Activated CD8-positive, alpha-beta memory T cell treated with anti-CD3 and anti-CD28 coated beads for 4 hours (primary cell): Measurements from ENCODE around the gene CLPSL2.
"Not testable (repeated sequence)": the region's sequence is repeated elsewhere in the genome, so short reads cannot be mapped to it uniquely, and the experiment has no call there.

Source experiments
- DNase-seq, 2 donors: peaks; one replicate each; pipeline ENCODE4 v3.0.0-alpha.2; 2020; ENCODE audit warnings: low read depth in 2 of 2

The CLPSL2 gene, protein sequence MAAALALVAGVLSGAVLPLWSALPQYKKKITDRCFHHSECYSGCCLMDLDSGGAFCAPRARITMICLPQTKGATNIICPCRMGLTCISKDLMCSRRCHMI

GRCh38 chr6:35776364-35777215 is at the start of gene CLPSL2:
TSS of gene CLPSL2 (plus strand) at chr6:35776598. CDS start at chr6:35776619, 21 bp downstream.
- no peak for DNase-seq

DNA sequence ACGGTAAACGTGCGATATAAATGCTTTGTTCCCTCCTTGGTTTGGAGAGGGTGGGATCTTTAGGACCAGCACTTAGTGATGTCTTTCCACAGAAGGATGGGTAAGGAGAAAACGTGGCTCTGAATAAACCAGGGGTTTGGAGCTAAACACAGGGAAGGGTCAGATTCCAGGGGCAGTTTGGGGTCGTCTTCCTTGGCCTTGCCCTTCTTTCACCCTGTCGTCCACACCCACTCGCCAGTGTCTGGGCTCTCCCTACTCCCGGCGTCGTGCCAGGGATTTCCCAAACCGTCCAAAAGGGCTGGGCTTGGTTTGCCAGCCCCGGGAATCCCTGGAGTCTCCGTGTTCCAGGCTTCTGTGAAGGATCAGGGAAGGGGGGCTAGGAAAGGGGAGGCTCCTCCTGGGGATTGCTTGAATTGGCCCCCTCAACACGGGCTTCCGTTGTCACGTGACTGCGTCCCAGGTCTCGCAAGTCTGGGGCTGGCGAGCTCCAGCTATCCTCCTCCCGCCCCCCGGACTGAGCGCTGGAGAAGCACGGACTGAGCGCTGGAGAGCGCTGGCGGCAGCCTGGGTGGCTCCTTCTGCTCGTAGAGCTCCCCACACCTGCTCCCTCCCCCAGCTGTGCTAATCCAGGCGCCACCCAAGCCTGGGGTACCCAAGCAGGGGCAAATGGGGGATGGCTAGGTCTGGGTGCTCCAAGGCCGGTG is 49.0 kb upstream of the CLPSL2 start:
- no peak for DNase-seq

DNA sequence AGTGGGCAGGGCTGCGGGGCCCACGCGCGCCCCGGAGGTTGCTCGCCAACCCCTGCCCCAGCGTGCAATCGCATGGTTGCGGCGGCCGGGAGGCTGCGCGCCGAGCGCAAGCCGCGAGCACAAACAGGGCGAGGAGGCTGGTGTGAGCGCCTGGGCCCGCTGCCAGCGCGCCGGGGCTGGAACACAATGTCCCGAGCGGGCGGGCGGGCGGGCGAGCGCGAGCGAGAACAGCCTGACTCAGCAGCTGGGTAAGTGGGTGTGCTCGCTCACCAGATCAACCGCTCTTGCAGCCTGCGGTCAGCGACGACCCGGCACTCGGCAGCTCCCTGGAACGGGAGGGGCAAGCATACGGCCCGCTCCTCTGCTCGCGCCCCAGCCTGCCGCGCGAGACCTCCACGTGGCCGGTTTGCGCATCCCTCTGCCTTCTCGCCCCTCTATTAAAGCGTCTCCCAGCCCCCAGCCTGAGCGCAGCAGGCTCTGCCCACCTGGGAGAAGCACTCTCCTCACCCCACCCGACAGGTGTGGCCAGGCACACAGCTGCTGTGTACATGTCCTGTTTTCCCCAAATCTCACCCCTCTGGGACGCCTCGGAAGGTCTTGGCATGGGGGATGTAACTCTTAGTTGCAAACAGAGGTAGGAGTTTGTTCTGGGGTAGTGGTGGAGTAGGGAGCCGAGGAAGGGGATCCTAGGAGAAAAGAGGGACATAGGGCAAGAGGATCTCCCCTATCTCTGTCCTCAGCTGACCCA is 48.3 kb upstream of the CLPSL2 start:
- DNase-seq = peak; percentile 68 to 83

DNA sequence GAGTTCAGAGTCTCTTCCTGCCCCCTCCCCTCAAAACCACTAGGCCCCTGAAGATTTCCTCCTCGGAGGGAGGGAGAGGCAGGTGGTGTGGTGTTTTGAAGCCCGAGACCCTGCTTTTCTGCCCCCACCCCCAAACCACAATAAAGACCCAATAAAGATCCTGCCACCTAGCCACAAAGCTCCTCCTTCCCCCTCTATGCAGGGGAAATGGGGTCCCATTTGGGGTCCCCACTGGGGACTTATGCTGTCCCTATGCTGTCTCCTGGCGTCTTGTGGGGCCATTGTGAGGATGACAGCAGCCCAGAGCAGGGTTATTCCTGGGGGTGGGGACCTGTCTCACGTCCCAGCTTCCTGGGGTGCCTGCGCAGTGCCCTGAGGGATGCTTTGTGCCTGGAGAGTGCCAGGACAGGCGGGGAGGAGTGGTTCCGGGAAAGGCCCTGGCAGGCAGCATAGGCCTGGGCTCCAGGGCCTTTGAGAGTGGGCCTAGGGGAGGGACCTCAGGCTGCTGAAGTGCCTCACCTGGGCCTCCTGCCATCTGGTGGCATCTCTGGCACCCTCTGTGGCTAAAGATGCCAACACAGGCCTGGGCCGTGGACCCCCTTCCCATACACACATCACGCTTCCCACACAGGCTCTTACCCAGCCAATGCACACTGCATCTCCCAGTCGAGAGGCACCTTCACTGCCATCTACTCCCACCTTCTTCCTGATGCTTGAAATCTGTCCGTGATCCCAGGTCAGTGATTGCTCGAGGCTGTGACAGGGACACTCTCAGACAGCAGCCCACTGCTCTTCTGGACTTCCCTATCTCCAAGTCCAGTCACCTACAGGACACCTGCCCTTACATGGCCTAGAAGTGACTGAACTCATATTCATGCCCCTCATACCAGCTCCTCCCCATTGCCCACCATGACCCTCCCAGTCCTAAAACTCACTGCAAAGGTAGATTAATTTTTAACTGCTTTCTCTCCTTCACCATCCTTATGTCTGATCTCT is 47.4 kb upstream of the CLPSL2 start:
- no peak for DNase-seq

- no peak for DNase-seq
These were observed 46.7 kb upstream of the CLPSL2 start for GRCh38 chr6:35729722-35730121.

- no peak for DNase-seq
These were observed 45.5 kb upstream of the CLPSL2 start for GRCh38 chr6:35730745-35731413.

GRCh38 chr6:35731414-35731735 is 45.0 kb upstream of the CLPSL2 start:
- peak; percentile 85 to 90 for DNase-seq

GRCh38 chr6:35731736-35732532 is 44.5 kb upstream of the CLPSL2 start:
- DNase-seq = peak; percentile 86 to 89

GRCh38 chr6:35733633-35734032 is 42.8 kb upstream of the CLPSL2 start:
- DNase-seq = no peak

DNA sequence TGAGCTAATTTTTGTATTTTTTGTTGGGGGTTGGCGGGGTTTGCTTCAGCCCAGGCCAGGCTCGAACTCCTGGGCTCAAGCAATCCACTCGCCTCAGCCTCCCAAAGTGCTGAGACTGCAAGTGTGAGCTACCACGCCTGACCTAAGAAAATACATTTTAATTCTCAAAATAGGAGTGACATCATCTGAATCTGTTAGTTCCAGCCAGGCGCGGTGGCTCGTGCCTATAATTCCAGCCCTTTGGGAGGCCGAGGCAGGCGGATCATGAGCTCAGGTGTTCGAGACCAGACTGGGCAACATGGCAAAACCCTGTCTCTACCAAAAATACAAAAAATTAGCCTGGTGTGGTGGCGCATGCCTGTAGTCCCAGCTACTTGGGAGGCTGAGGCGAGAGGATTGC is 42.1 kb upstream of the CLPSL2 start:
- DNase-seq = not testable (repeated sequence)

GRCh38 chr6:35735452-35735851 is 40.9 kb upstream of the CLPSL2 start:
- DNase-seq = no peak

GRCh38 chr6:35736253-35736894 is 40.0 kb upstream of the CLPSL2 start:
- peak; percentile 69 to 78 for DNase-seq

- DNase-seq = no peak
These were observed 39.4 kb upstream of the CLPSL2 start, which contains the start of gene ARMC12 for GRCh38 chr6:35736982-35737412. TSS of gene ARMC12 (plus strand) at chr6:35737032. CDS start at chr6:35737109, 77 bp downstream.

DNA sequence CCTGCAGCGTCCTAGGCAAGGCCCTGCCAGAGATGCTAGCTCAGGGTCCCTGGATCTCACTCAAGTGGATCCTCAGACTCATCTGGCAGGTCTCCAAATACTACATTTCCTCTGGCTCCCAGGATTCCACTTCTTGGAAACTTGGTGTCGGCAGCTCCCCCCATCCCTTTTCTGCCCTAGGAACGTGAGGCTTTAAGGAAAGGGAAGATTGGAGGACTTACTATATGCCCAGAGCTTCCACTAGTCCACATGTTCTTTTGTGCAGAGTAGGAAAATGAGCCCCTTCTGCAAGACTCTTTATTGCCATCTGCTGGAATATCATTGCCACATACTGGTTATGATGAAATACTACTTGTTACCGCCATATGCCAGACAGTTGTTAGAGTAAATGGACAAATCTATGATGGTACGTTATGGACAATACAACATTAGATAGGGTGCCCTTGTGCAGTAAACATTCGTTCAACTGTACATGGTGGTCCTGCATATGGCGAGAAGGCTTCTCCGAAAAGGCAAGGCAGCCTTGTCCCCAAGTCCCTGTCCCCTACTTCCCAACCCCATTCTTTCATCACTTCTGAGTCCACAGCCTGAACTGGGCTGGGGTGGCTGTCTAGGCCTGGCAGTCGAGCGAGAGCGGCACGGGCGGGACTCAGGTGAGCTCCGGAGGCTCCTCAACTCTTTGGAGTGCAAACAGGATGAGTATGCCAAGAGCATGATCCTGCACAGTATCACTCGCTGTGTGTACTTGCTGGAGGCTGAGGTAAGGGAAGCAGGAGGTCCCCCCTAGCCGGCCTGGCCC is 38.8 kb upstream of the CLPSL2 start:
- no peak for DNase-seq

DNA sequence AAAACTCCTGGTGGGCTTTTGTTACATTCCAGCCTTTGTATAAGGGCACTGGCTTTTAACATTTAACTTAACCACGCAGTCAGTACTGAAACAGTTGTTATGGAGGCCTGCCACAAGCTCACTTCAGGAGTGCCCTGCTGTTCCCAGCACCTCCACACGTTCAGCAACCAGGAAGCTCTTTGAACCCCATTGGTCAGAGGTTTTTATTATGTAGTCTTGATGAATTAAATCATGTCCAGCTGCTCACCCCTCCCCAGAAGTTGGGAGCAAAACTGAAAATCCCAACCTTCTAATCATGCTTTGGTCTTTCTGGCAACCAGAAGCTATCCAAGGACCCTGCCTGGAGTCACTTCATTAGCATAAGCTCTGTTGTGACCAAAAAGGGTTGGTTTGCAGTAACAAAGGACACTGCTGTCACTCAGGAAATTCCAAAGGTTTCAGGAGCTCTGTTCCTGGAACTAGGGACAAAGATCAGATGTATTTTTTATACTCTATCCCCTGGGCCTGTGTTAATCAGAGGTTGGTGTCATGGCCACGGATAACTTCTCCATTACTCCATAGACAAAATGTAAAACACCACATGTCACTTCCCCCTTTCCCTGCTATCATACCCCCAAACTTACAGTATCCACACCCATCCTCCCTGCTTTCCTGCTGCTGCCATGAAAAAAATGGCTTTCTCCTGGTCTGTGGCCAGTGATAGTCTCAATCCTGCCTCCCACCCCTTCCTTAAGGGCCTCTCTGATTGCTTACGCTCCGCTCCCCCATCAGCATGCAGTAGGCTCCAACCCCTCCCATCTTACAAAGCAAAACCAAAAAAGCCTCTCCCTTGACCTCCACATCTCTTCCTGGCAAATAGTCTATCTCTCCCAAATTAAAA is 36.5 kb upstream of the CLPSL2 start:
- DNase-seq = no peak

- DNase-seq = no peak
These were observed 33.6 kb upstream of the CLPSL2 start for GRCh38 chr6:35742842-35743241.

DNA sequence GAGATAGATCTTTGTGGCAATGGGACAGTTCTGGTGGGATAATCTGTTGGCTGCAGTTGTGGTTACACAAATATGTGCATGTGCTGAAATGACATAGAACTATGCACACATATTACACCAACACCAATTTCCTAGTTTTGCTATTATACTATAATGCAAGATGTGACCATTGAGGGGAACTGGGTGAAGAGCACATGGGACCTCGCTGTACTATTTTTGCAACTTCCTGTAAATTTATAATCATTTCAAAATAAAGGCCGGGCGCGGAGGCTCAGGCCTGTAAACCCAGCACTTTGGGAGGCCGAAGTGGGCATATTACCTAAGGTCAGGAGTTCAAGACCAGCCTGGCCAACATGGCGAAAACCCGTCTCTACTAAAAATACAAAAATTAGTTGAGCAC is 30.9 kb upstream of the CLPSL2 start:
- DNase-seq = no peak
